Fibroblast of villous mesenchyme (primary cell): ENCODE measurements around the gene USP17L29. TPM values are rescaled to one million over a fixed set of nuclear protein-coding genes. Genes with fewer than 3 reads are reported as not detected.
A peak's percentile ranks its signal among the peaks of the same experiment; 100 is the strongest.
"Not testable (repeated sequence)": the region's sequence is repeated elsewhere in the genome, so short reads cannot be mapped to it uniquely, and the experiment has no call there.

Experiments
- DNase-seq: peaks from one replicate; pipeline ENCODE4 v3.0.0-alpha.2; 2010; ENCODE audit warnings: low read depth
- H3K4me3 ChIP-seq: 2 replicates; pipeline ENCODE4 v1.5.1; 2011; ENCODE audit warnings: low read depth, mild to moderate bottlenecking, low read length
- total RNA-seq: library from RNA; depleted of rRNA; stranded (reverse); fragments of >200 nt; gene quantifications from 2 replicates; pipeline ENCODE4 v1.2.3, GENCODE V29; 2012
- TF ChIP-seq, protein P1 (sequence below): IDR thresholded peaks from 2 replicates; pipeline ENCODE4 v1.5.1; 2012; ENCODE audit warnings: low read depth, mild to moderate bottlenecking, low read length; ENCODE audit not compliant: insufficient read depth

Gene USP17L29, protein sequence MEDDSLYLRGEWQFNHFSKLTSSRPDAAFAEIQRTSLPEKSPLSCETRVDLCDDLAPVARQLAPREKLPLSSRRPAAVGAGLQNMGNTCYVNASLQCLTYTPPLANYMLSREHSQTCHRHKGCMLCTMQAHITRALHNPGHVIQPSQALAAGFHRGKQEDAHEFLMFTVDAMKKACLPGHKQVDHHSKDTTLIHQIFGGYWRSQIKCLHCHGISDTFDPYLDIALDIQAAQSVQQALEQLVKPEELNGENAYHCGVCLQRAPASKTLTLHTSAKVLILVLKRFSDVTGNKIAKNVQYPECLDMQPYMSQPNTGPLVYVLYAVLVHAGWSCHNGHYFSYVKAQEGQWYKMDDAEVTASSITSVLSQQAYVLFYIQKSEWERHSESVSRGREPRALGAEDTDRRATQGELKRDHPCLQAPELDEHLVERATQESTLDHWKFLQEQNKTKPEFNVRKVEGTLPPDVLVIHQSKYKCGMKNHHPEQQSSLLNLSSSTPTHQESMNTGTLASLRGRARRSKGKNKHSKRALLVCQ
- total RNA-seq: not detected in 2 replicates

DNA sequence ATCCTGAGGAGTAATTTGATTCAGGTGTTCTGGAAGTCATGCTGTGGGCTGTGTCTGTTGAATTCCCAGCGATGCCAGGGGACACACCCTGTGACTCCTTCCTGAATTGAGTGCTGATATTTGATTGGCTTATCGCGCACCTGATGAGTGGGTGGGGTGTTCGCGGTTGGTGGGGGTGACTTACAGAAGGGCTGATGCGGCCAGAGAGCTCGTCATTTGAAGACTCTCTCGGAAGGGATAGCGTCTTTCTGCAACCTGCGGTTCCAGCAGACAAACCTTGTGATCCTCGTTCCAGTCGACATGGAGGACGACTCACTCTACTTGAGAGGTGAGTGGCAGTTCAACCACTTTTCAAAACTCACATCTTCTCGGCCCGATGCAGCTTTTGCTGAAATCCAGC, at the start of gene USP17L29:
TSS of gene USP17L29 (plus strand) at position 301 of the 400 bp plus-strand sequence. CDS start at position 301, 0 bp downstream.
- H3K4me3 ChIP-seq, DNase-seq: not testable (repeated sequence)

DNA sequence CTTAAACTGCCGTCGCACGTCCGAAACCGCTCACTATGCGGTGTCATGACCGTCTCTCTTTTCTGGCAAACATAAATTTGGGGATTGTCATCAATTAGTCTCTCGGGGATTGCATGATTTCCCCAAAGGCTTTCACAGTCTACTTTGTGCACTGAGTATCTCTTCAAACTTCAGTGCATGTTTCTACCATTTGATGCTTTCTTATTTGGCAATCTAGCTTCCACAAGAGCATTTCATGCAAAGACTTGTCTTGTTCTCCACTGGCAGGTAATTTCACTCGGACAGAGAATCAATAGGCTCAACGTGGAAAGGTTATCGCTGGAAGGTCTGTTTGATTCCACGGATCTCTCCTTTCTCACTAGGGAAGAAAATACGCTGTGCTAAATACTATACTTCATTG, 29.2 kb upstream of the USP17L29 start:
- DNase-seq, H3K4me3 ChIP-seq: not testable (repeated sequence)

DNA sequence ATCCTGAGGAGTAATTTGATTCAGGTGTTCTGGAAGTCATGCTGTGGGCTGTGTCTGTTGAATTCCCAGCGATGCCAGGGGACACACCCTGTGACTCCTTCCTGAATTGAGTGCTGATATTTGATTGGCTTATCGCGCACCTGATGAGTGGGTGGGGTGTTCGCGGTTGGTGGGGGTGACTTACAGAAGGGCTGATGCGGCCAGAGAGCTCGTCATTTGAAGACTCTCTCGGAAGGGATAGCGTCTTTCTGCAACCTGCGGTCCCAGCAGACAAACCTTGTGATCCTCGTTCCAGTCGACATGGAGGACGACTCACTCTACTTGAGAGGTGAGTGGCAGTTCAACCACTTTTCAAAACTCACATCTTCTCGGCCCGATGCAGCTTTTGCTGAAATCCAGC, 28.6 kb upstream of the USP17L29 start, which contains the start of gene USP17L24:
TSS of gene USP17L24 (plus strand) at position 301 of the 400 bp plus-strand sequence. CDS start at position 301, 0 bp downstream.
- not testable (repeated sequence) for H3K4me3 ChIP-seq, DNase-seq

DNA sequence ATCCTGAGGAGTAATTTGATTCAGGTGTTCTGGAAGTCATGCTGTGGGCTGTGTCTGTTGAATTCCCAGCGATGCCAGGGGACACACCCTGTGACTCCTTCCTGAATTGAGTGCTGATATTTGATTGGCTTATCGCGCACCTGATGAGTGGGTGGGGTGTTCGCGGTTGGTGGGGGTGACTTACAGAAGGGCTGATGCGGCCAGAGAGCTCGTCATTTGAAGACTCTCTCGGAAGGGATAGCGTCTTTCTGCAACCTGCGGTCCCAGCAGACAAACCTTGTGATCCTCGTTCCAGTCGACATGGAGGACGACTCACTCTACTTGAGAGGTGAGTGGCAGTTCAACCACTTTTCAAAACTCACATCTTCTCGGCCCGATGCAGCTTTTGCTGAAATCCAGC, 23.8 kb upstream of the USP17L29 start, which contains the start of gene USP17L25:
TSS of gene USP17L25 (plus strand) at position 301 of the 400 bp plus-strand sequence. CDS start at position 301, 0 bp downstream.
- not testable (repeated sequence) for DNase-seq, H3K4me3 ChIP-seq

DNA sequence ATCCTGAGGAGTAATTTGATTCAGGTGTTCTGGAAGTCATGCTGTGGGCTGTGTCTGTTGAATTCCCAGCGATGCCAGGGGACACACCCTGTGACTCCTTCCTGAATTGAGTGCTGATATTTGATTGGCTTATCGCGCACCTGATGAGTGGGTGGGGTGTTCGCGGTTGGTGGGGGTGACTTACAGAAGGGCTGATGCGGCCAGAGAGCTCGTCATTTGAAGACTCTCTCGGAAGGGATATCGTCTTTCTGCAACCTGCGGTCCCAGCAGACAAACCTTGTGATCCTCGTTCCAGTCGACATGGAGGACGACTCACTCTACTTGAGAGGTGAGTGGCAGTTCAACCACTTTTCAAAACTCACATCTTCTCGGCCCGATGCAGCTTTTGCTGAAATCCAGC, 19.1 kb upstream of the USP17L29 start, which contains the start of gene USP17L26:
TSS of gene USP17L26 (plus strand) at position 301 of the 400 bp plus-strand sequence. CDS start at position 301, 0 bp downstream.
- not testable (repeated sequence) for H3K4me3 ChIP-seq, DNase-seq

DNA sequence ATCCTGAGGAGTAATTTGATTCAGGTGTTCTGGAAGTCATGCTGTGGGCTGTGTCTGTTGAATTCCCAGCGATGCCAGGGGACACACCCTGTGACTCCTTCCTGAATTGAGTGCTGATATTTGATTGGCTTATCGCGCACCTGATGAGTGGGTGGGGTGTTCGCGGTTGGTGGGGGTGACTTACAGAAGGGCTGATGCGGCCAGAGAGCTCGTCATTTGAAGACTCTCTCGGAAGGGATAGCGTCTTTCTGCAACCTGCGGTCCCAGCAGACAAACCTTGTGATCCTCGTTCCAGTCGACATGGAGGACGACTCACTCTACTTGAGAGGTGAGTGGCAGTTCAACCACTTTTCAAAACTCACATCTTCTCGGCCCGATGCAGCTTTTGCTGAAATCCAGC, 14.3 kb upstream of the USP17L29 start, which contains the start of gene USP17L5:
TSS of gene USP17L5 (plus strand) at position 301 of the 400 bp plus-strand sequence. CDS start at position 301, 0 bp downstream.
- not testable (repeated sequence) for DNase-seq, H3K4me3 ChIP-seq

DNA sequence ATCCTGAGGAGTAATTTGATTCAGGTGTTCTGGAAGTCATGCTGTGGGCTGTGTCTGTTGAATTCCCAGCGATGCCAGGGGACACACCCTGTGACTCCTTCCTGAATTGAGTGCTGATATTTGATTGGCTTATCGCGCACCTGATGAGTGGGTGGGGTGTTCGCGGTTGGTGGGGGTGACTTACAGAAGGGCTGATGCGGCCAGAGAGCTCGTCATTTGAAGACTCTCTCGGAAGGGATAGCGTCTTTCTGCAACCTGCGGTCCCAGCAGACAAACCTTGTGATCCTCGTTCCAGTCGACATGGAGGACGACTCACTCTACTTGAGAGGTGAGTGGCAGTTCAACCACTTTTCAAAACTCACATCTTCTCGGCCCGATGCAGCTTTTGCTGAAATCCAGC, 9.6 kb upstream of the USP17L29 start, which contains the start of gene USP17L27:
TSS of gene USP17L27 (plus strand) at position 301 of the 400 bp plus-strand sequence. CDS start at position 301, 0 bp downstream.
- not testable (repeated sequence) for DNase-seq, H3K4me3 ChIP-seq

DNA sequence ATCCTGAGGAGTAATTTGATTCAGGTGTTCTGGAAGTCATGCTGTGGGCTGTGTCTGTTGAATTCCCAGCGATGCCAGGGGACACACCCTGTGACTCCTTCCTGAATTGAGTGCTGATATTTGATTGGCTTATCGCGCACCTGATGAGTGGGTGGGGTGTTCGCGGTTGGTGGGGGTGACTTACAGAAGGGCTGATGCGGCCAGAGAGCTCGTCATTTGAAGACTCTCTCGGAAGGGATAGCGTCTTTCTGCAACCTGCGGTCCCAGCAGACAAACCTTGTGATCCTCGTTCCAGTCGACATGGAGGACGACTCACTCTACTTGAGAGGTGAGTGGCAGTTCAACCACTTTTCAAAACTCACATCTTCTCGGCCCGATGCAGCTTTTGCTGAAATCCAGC, 4.8 kb upstream of the USP17L29 start, which contains the start of gene USP17L28:
TSS of gene USP17L28 (plus strand) at position 301 of the 400 bp plus-strand sequence. CDS start at position 301, 0 bp downstream.
- not testable (repeated sequence) for DNase-seq, H3K4me3 ChIP-seq

DNA sequence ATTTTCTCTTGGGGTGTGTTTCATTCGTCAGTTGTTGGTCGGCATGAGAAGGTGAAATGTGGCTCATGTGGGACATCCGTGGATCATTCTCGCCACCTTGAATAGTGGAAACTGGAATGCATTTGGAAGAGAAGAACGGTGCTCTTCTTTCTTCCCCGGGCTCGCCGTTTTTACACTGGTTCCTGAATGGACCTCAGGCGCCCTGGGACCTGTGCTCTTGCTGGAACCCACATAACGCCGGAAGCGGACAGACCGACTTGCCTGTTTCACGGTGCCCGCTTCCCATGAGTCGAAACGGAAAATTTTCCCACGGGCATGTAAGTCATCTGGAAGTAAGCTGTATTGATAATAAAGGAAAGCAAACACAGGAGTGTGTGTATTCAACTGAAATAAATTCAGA, 2.6 kb upstream of the USP17L29 start:
- not testable (repeated sequence) for H3K4me3 ChIP-seq

DNA sequence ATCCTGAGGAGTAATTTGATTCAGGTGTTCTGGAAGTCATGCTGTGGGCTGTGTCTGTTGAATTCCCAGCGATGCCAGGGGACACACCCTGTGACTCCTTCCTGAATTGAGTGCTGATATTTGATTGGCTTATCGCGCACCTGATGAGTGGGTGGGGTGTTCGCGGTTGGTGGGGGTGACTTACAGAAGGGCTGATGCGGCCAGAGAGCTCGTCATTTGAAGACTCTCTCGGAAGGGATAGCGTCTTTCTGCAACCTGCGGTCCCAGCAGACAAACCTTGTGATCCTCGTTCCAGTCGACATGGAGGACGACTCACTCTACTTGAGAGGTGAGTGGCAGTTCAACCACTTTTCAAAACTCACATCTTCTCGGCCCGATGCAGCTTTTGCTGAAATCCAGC, 9.4 kb downstream of the USP17L29 start, which contains the start of gene USP17L30:
TSS of gene USP17L30 (plus strand) at position 301 of the 400 bp plus-strand sequence. CDS start at position 301, 0 bp downstream.
- DNase-seq, H3K4me3 ChIP-seq: not testable (repeated sequence)

More for the DNA sequence above, 2.6 kb upstream of the USP17L29 start:
- DNase-seq: not testable (repeated sequence)

DNA sequence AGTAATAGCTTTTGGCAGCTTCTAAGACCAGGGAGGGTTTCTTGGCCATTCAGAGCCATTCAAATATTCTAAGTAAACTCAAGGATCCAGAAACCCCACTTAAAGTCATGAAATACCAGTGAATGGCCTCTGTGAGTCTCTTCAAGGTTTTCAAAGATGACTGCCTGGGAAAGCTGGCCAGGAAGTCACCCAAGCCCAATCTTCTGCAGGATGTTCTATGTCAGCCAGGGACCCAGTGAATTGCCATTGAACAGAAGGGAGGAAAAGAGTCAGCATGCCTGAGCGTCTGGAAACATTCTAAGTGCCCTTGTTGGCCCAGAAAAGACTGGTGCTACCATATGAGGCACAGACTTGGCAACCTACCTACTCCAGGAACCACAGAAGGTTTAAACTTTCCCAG, 26.4 kb downstream of the USP17L29 start:
- H3K4me3 ChIP-seq, DNase-seq: not testable (repeated sequence)

DNA sequence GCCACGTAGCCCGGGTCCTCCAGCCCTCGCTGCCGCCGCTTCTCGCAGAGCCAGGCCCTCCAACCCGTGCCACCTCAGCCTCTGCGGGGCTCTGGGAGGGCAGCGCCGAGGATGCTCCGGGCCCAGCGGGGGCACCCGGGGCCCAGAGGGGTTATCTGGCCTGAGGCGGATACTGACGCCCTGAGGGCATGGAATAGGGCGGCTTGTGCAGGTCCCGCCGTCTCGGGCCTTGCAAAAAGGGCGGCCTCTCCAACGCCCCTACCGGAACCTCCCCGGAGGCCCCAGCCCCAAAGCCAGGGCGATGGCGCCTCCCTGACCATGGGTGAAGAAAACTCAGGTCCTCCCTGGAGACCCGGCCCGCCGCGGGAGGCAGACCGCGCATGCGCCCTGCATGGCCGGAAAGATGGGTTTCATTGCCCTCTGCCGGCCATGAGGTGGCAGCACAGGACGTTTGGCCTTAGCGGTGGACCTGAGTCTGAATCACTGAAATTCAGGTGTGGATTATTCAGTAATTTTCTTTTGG, 27.6 kb downstream of the USP17L29 start:
- not testable (repeated sequence) for DNase-seq
- TF ChIP-seq, protein P1, sequence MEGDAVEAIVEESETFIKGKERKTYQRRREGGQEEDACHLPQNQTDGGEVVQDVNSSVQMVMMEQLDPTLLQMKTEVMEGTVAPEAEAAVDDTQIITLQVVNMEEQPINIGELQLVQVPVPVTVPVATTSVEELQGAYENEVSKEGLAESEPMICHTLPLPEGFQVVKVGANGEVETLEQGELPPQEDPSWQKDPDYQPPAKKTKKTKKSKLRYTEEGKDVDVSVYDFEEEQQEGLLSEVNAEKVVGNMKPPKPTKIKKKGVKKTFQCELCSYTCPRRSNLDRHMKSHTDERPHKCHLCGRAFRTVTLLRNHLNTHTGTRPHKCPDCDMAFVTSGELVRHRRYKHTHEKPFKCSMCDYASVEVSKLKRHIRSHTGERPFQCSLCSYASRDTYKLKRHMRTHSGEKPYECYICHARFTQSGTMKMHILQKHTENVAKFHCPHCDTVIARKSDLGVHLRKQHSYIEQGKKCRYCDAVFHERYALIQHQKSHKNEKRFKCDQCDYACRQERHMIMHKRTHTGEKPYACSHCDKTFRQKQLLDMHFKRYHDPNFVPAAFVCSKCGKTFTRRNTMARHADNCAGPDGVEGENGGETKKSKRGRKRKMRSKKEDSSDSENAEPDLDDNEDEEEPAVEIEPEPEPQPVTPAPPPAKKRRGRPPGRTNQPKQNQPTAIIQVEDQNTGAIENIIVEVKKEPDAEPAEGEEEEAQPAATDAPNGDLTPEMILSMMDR: peak; percentile 35
- peak overlapping the region; percentile 37 for H3K4me3 ChIP-seq
